Activated CD4-positive, alpha-beta T cell treated with anti-CD3 and anti-CD28 coated beads, Interleukin-2, amount 10 ng/mL, durations not matched to agents 7 days and 5 days (primary cell): Measurements from ENCODE around the gene TOR2A. TPM values are rescaled to one million over a fixed set of nuclear protein-coding genes. Genes with fewer than 3 reads are reported as not detected.

Source experiments
- CTCF ChIA-PET: fragments of 350-600 bp; sonication (Branson Sonifier 250); formaldehyde crosslinking; loops from one replicate; lab custom pipeline; 2021; ENCODE audit warnings: antibody characterized with exemption; lab: Charles Lee
- POLR2A ChIA-PET: fragments of 350-600 bp; sonication (Branson Sonifier 250); formaldehyde crosslinking; loops from one replicate; lab custom pipeline; 2021; ENCODE audit warnings: antibody characterized with exemption; lab: Charles Lee
- DNase-seq: peaks from one replicate; pipeline ENCODE4 v3.0.0-alpha.2; 2020
- H3K27ac Mint-ChIP-seq: one replicate; pipeline ENCODE4 v1.8.0; 2021; ENCODE audit warnings: mild to moderate bottlenecking, moderate library complexity, mixed read lengths
- H3K27me3 Mint-ChIP-seq: one replicate; pipeline ENCODE4 v1.8.0; 2021; ENCODE audit warnings: mixed read lengths
- H3K36me3 Mint-ChIP-seq: one replicate; pipeline ENCODE4 v1.8.0; 2021; ENCODE audit warnings: low read depth, mixed read lengths
- H3K4me1 Mint-ChIP-seq: one replicate; pipeline ENCODE4 v1.8.0; 2021; ENCODE audit warnings: mixed read lengths
- H3K4me3 Mint-ChIP-seq: one replicate; pipeline ENCODE4 v1.8.0; 2021; ENCODE audit warnings: mild to moderate bottlenecking, moderate library complexity, mixed read lengths
- H3K9me3 Mint-ChIP-seq: one replicate; pipeline ENCODE4 v1.8.0; 2021; ENCODE audit warnings: mixed read lengths
- total RNA-seq, 2 experiments: library from RNA; stranded (reverse); gene quantifications; one replicate each; pipeline ENCODE4 v1.2.3, GENCODE V29; 2021

Gene TOR2A
- total RNA-seq, 2 experiments from 2014 or later, result 21.7 to 24.0 TPM

DNA sequence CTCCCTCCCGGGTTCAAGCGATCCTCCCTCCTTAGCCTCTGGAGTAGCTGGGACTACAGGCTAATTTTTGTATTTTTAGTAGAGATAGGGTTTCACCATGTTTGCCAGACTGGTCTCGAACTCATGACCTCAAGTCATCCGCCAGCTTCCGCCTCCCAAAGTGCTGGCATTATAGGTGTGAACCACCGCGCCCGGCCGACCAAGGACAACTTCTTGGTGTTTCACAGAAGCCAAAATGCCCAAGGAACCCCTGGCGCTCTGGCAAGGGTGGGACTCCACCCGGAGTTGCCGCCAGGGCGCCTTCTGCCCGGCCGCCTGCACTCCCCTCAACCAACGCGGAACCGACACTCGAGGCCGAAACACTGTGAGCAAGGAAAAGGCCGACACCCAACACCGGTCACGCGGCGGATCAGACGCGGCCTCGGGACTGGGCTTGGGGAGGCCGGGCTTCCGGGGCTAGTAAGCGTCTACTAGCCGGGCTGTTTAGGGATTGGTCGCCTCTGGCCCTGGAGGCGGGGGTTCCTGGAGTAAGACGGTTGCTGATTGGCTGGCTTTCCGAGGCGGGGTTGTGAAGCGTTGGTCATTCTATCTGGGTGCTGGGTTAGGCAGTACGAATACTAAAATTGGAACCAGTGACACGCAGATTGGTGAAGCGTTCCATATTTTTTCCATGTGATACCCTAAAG lies 36.0 kb downstream of the TOR2A start:
- Mint-ChIP-seq H3K4me3 (peak overlapping the region; percentile 33), H3K27me3 (no peaks in the 10 kb centered on the region), H3K4me1 (peaks cover 16% of the 10 kb centered on the region), H3K27ac (peak overlapping the region; percentile 76), H3K9me3 (no peaks in the 10 kb centered on the region), H3K36me3 (no peaks in the 10 kb centered on the region)
- POLR2A ChIA-PET, result no interaction called here
- CTCF ChIA-PET, result interaction anchor here (0.6 kb wide), 1 partner anchor 64 kb away, joined by 4 read pairs; no protein-coding TSS in a partner anchor
- peak; percentile 85 for DNase-seq

DNA sequence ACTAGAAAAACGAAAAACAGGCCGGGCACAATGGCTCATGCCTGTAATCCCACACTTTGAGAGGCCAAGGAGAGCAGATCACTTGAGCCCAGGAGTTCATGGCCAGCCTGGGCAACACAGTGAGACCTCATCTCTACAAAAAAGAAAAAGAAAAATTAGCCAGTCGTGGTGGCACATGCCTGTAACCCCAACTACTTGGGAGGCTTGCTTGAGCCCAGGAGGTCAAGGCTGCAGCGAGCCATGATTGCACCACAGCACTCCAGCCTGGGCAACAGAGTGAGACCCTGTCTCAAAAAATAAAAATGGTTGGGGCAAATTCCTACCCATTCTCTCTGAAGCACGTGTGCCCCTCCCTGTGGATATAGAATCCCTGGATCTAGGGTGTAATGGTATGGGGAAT lies 36.7 kb downstream of the TOR2A start:
- peaks cover 16% of the 10 kb centered on the region for H3K4me1 Mint-ChIP-seq
- no peaks in the 10 kb centered on the region for H3K9me3 Mint-ChIP-seq
- no peaks in the 10 kb centered on the region for H3K36me3 Mint-ChIP-seq
- H3K27ac Mint-ChIP-seq, result no peak overlapping the region
- no peak overlapping the region for H3K4me3 Mint-ChIP-seq
- H3K27me3 Mint-ChIP-seq, result no peaks in the 10 kb centered on the region
- CTCF ChIA-PET, result no interaction called here
- POLR2A ChIA-PET, result no interaction called here
- DNase-seq, result no peak

- Mint-ChIP-seq H3K27me3 (no peaks in the 10 kb centered on the region), H3K27ac (no peak overlapping the region), H3K4me3 (no peak overlapping the region), H3K4me1 (peaks cover 15% of the 10 kb centered on the region), H3K36me3 (no peaks in the 10 kb centered on the region), H3K9me3 (no peaks in the 10 kb centered on the region)
- ChIA-PET POLR2A (no interaction called here), CTCF (no interaction called here)
- DNase-seq, result no peak
These were observed 37.5 kb downstream of the TOR2A start for GRCh38 chr9:127697575-127697974.

GRCh38 chr9:127694890-127695720 lies 40.0 kb downstream of the TOR2A start:
- no peaks in the 10 kb centered on the region for H3K36me3 Mint-ChIP-seq
- POLR2A ChIA-PET, result no interaction called here
- CTCF ChIA-PET, result interaction anchor here (0.6 to 1.5 kb wide), 2 partner anchors 14 to 131 kb away, joined by 3 to 4 read pairs; no protein-coding TSS in a partner anchor

GRCh38 chr9:127693697-127694096 lies 41.4 kb downstream of the TOR2A start:
- H3K4me1 Mint-ChIP-seq, result peaks cover 2% of the 10 kb centered on the region
- no peak overlapping the region for H3K27ac Mint-ChIP-seq
- ChIA-PET POLR2A (no interaction called here), CTCF (interaction anchor here (1.5 kb wide), 1 partner anchor 12 kb away, joined by 3 read pairs; no protein-coding TSS in a partner anchor)
- H3K4me3 Mint-ChIP-seq, result no peak overlapping the region
- H3K36me3 Mint-ChIP-seq, result no peaks in the 10 kb centered on the region
- no peaks in the 10 kb centered on the region for H3K27me3 Mint-ChIP-seq
- no peaks in the 10 kb centered on the region for H3K9me3 Mint-ChIP-seq
- DNase-seq, result no peak

More at GRCh38 chr9:127694890-127695720, 40.0 kb downstream of the TOR2A start:
- Mint-ChIP-seq H3K9me3 (no peaks in the 10 kb centered on the region), H3K4me3 (no peak overlapping the region), H3K4me1 (peaks cover 13% of the 10 kb centered on the region), H3K27me3 (no peaks in the 10 kb centered on the region), H3K27ac (peak overlapping the region; percentile 1)
- DNase-seq, result no peak

GRCh38 chr9:127693143-127693542 lies 42.0 kb downstream of the TOR2A start:
- H3K9me3 Mint-ChIP-seq, result no peaks in the 10 kb centered on the region
- no peaks in the 10 kb centered on the region for H3K36me3 Mint-ChIP-seq
- POLR2A ChIA-PET, result no interaction called here
- CTCF ChIA-PET, result interaction anchor here (1.5 kb wide), 1 partner anchor 12 kb away, joined by 3 read pairs; no protein-coding TSS in a partner anchor
- no peaks in the 10 kb centered on the region for H3K27me3 Mint-ChIP-seq
- no peak for DNase-seq
- H3K27ac Mint-ChIP-seq, result no peak overlapping the region
- peaks cover under 1% of the 10 kb centered on the region for H3K4me1 Mint-ChIP-seq
- no peak overlapping the region for H3K4me3 Mint-ChIP-seq

DNA sequence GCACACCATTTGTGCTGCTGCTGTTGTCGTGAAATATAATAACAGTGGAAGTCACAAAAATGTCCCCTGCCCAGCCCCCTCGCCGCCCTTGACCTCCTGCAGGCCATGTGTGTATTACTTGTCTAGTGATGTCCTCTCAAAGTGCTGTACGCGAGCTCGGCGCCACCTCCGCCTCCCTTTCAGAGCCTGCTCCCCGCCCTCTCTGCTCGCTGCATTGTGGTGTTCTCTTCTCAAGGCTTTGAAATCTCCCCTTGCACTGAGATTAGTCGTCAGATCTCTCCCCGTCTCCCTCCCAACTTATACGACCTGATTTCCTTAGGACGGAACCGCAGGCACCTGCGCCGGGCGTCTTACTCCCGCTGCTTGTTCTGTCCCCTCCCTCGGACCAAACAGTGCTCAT lies 43.0 kb downstream of the TOR2A start:
- H3K36me3 Mint-ChIP-seq, result no peaks in the 10 kb centered on the region
- ChIA-PET CTCF (interaction anchor here (0.9 kb wide), 1 partner anchor 43 kb away, joined by 3 read pairs; the partner anchor contains the start of gene TOR2A), POLR2A (no interaction called here)
- H3K4me3 Mint-ChIP-seq, result no peak overlapping the region
- H3K4me1 Mint-ChIP-seq, result no peaks in the 10 kb centered on the region
- H3K27ac Mint-ChIP-seq, result no peak overlapping the region
- H3K27me3 Mint-ChIP-seq, result no peaks in the 10 kb centered on the region
- no peaks in the 10 kb centered on the region for H3K9me3 Mint-ChIP-seq
- no peak for DNase-seq

DNA sequence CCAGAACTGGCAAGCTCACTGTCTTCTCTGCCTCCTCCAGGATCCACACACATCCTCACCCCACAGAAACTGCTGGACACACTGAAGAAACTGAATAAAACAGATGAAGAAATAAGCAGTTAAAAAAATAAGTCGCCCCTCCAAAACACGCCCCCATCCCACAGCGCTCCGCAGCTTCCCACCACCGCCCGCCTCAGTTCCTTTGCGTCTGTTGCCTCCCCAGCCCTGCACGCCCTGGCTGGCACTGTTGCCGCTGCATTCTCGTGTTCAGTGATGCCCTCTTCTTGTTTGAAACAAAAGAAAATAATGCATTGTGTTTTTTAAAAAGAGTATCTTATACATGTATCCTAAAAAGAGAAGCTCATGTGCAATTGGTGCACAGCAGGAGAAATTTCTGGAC lies 44.4 kb downstream of the TOR2A start:
- POLR2A ChIA-PET, result no interaction called here
- no peaks in the 10 kb centered on the region for H3K27me3 Mint-ChIP-seq
- H3K27ac Mint-ChIP-seq, result no peak overlapping the region
- H3K4me1 Mint-ChIP-seq, result no peaks in the 10 kb centered on the region
- no peaks in the 10 kb centered on the region for H3K9me3 Mint-ChIP-seq
- H3K36me3 Mint-ChIP-seq, result no peaks in the 10 kb centered on the region
- no peak overlapping the region for H3K4me3 Mint-ChIP-seq
- no peak for DNase-seq
- CTCF ChIA-PET, result interaction anchor here (0.7 kb wide), 1 partner anchor 116 kb away, joined by 3 read pairs; no protein-coding TSS in a partner anchor

- POLR2A ChIA-PET, result no interaction called here
- H3K27ac Mint-ChIP-seq, result no peak overlapping the region
- H3K36me3 Mint-ChIP-seq, result no peaks in the 10 kb centered on the region
- no peak for DNase-seq
- no peak overlapping the region for H3K4me3 Mint-ChIP-seq
- no peaks in the 10 kb centered on the region for H3K4me1 Mint-ChIP-seq
- no peaks in the 10 kb centered on the region for H3K27me3 Mint-ChIP-seq
- CTCF ChIA-PET, result no interaction called here
- no peaks in the 10 kb centered on the region for H3K9me3 Mint-ChIP-seq
These were observed 45.6 kb downstream of the TOR2A start for GRCh38 chr9:127689329-127690000.

GRCh38 chr9:127686461-127687393 lies 48.4 kb downstream of the TOR2A start:
- H3K4me3 Mint-ChIP-seq, result no peak overlapping the region
- H3K27me3 Mint-ChIP-seq, result no peaks in the 10 kb centered on the region
- no peaks in the 10 kb centered on the region for H3K9me3 Mint-ChIP-seq
- POLR2A ChIA-PET, result no interaction called here
- no peaks in the 10 kb centered on the region for H3K4me1 Mint-ChIP-seq
- CTCF ChIA-PET, result interaction anchor here (0.5 to 1.5 kb wide), 6 partner anchors 19 to 862 kb away, joined by 3 to 7 read pairs (median 4); partner anchors contain the start of gene TOR2A
- no peak overlapping the region for H3K27ac Mint-ChIP-seq
- no peak for DNase-seq
- no peaks in the 10 kb centered on the region for H3K36me3 Mint-ChIP-seq

GRCh38 chr9:127684576-127684975 lies 50.5 kb downstream of the TOR2A start:
- DNase-seq, result no peak
- Mint-ChIP-seq H3K27ac (no peak overlapping the region), H3K36me3 (no peaks in the 10 kb centered on the region), H3K4me3 (no peak overlapping the region), H3K4me1 (no peaks in the 10 kb centered on the region), H3K27me3 (no peaks in the 10 kb centered on the region), H3K9me3 (no peaks in the 10 kb centered on the region)
- CTCF ChIA-PET, result interaction anchor here (0.6 to 1.9 kb wide), 2 partner anchors 50 to 261 kb away, joined by 3 to 5 read pairs; partner anchors contain the start of gene TOR2A
- POLR2A ChIA-PET, result no interaction called here

GRCh38 chr9:127683723-127684122 lies 51.4 kb downstream of the TOR2A start:
- Mint-ChIP-seq H3K9me3 (no peaks in the 10 kb centered on the region), H3K4me3 (no peak overlapping the region), H3K36me3 (no peaks in the 10 kb centered on the region), H3K27ac (no peak overlapping the region), H3K4me1 (no peaks in the 10 kb centered on the region), H3K27me3 (no peaks in the 10 kb centered on the region)
- DNase-seq, result no peak
- CTCF ChIA-PET, result interaction anchor here (0.6 to 1.9 kb wide), 2 partner anchors 51 to 79 kb away, joined by 5 to 6 read pairs; partner anchors contain the start of gene TOR2A
- POLR2A ChIA-PET, result no interaction called here
